ENCODE measurements around the gene MINDY1. TPM values are rescaled to one million over a fixed set of nuclear protein-coding genes. Genes with fewer than 3 reads are reported as not detected.
A peak's percentile ranks its signal among the peaks of the same experiment; 100 is the strongest.

The MINDY1 gene
- polyA plus RNA-seq, 3 donors = 38.4 to 41.3 (median 39.3) TPM

- no peak for DNase-seq (ENCODE audit: low read depth in 3 of 3, low spot score in 2 of 3)
Measured at GRCh38 chr1:151012684-151013471, 6.2 kb upstream of the MINDY1 start.

DNA sequence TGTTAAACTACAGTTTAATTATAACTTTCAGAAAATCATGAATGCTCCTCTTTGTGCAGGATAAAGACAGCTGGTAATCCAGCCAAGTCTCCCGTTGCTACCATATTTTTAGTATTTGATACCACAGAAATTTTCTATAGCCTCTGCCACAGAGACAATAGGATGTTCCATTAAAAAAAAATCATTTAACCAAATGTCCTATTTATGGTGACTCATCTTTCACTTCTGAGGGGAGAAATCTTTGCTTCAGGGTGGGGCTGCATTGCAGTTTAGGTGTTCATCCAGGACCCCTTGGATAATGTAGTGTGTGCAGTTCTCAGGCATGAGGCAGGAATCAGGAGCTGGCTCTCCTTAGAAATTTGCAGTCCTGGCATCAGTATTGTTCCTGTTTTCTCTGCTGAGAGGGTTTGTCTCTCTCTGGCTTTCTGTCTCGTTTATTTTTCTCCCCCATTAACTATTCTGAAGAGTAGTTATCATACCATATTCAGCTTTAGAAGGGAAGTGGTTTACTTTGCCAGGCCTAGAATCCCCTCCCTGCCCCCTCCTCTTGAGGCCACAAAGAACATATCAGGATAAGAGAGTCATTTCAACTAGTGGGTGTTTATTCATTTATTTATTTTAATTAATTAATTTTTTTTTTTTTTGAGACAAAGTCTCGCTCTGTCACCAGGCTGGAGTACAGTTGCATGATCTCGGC lies 4.6 kb upstream of the MINDY1 start:
- DNase-seq (ENCODE audit: low read depth in 3 of 3, low spot score in 2 of 3) = no peak

DNA sequence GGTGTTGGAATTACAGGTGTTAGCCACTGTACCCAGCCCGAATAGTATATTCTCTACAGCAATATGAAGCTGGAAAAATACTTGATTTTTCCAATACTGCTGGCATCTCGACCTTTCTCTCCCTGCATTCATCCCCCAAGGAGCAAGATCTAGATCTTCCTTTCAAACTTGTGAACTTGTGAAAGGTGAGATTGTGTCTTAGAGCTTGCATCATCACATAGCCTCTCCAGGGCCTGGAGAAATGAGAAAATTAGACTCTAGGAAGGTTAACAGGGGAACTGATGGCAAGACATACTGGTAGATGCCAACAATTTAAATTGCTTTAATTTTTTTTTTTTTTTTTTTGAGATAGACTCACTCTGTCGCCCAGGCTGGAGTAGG lies 3.6 kb upstream of the MINDY1 start:
- no peak for DNase-seq (ENCODE audit: low read depth in 3 of 3, low spot score in 2 of 3)

- DNase-seq (ENCODE audit: low read depth in 3 of 3, low spot score in 2 of 3) = no peak
Measured at GRCh38 chr1:151009674-151010345, 3.1 kb upstream of the MINDY1 start.

- no peak for DNase-seq (ENCODE audit: low read depth in 3 of 3, low spot score in 2 of 3)
Measured at GRCh38 chr1:151009206-151009587, 2.5 kb upstream of the MINDY1 start.

GRCh38 chr1:151008244-151009205 lies 1.8 kb upstream of the MINDY1 start, which contains the start of gene PRUNE1:
Gene PRUNE1 (plus strand): TSS chr1:151008449. CDS start chr1:151008633, 184 bp downstream.
- peak in 2 of 3 donors; percentile 93 for DNase-seq (ENCODE audit: low read depth in 3 of 3, low spot score in 2 of 3)

DNA sequence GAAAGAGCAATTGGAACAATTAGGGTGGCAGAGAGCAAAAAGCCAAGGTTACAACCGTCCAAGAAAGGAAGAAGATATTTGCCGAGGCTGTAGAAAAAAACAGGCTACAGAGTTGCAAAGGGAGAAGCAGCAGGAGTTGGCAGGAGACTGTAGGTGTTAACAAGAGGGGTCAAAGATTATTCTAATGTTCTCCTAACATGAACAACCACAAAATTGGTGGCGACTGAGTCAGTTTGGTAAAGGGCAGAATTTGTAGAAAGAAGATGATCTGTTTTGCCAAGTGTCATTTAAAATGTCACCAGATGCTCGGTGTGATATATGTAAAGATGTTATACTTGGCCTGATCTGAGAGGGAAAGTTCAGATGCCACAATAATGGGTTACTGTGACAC lies 1.1 kb upstream of the MINDY1 start:
- no peak for DNase-seq (ENCODE audit: low read depth in 3 of 3, low spot score in 2 of 3)

- no peak for DNase-seq (ENCODE audit: low read depth in 3 of 3, low spot score in 2 of 3)
Measured at GRCh38 chr1:151005729-151006319, 878 bp downstream of the MINDY1 start.

DNA sequence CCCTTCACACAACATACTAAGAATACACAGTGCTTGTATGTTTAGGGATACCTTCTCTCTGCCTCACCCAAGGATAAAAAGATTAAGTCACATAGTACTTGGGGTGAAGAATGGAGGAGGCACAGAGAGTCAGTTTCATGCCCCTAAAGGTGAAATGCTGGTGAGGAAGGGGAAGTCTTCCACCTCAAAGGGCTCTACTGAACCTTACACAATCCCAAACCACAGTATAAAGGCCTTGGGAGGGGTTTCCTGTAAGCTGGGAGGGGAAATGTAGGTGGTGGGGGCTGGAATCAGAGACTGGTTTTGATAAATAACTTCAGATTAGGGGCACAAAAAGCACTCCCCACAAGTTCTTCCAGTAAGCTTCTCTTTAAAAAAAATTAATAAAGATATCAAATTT lies 3.5 kb downstream of the MINDY1 start:
- no peak for DNase-seq (ENCODE audit: low read depth in 3 of 3, low spot score in 2 of 3)

- no peak for DNase-seq (ENCODE audit: low read depth in 3 of 3, low spot score in 2 of 3)
Measured at GRCh38 chr1:151002611-151003010, 4.1 kb downstream of the MINDY1 start.

DNA sequence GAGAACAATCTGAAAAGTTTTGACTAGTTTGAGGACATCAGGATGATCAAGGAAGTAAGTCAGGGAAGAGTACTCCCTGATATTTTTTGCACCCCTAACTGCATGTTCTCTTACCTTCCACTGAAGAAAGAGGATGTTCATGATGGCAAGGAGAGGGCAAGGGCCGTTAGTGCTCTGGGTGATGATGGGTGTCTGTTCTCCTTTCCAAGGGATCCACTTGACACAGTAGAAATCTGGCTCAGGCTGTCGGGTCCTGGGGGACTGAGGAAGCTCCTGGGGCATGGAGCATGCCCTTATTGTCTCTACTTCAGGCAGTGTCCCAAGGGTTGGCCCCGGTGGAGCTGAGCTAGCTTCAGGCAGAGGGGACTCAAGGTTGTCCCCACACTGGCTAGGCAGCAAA lies 4.7 kb downstream of the MINDY1 start:
- no peak for DNase-seq (ENCODE audit: low read depth in 3 of 3, low spot score in 2 of 3)

DNA sequence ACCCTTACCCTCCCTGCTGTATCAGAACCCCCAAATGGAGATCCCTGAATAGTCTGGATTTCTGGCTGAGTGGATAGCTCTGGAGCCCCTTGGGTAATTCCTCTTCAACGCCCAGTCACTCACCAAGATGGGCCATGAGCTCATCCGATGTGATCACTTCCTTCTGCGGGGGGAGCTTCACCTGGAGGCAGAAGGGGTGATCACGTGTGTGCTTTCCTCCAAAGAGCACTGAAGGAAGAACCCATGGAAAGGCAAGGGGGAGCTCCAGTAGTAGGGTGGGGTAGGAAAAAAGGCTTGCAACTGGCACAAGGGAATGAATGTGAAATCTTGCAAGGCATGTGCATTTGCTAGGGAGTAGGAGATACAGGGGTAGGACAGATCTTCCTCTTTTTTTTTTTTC lies 5.1 kb downstream of the MINDY1 start:
- no peak for DNase-seq (ENCODE audit: low read depth in 3 of 3, low spot score in 2 of 3)

DNA sequence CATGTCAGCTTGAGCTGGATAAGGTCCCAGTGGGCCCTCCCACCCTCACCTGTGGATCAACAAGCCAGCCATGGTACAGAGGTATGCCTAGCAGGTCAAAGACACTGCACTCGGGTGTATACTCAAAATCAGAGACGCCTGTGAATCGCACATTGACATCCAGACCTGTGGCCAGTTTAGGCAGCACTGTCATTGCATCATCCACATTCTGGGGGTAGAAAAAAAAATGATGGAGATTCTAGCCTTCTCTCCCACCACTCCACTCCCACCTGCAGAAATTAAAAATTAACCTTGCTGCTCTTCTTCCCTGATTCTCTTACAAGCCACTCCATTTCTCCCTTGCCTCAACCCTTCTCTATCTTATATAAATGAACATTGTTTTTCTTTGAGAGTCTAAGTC lies 6.3 kb downstream of the MINDY1 start:
- no peak for DNase-seq (ENCODE audit: low read depth in 3 of 3, low spot score in 2 of 3)

DNA sequence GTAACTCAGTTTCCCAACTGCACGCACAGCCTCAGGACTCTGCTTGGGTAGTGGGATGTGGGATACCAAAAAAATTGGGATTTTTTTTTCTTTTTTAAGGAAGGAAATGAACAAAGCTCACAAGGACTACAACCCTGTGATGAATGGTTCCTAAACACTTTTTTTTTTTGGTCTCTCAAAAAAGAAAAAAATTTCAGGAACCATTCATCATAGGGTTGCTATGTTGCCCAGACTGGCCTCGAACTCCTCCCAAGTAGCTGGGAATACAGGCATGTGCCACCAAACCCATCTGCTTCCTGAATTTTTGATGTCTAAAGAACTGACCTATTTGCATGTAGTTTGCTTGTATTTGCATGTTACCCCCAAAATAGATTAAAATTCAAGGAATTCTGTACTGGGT lies 6.8 kb downstream of the MINDY1 start:
- DNase-seq (ENCODE audit: low read depth in 3 of 3, low spot score in 2 of 3) = no peak

- no peak for DNase-seq (ENCODE audit: low read depth in 3 of 3, low spot score in 2 of 3)
Measured at GRCh38 chr1:150999051-150999674, 7.5 kb downstream of the MINDY1 start.

- no peak for DNase-seq (ENCODE audit: low read depth in 3 of 3, low spot score in 2 of 3)
Measured at GRCh38 chr1:150997949-150998348, 8.8 kb downstream of the MINDY1 start.

- DNase-seq (ENCODE audit: low read depth in 3 of 3, low spot score in 2 of 3) = no peak
Measured at GRCh38 chr1:150997126-150997872, 9.4 kb downstream of the MINDY1 start.

DNA sequence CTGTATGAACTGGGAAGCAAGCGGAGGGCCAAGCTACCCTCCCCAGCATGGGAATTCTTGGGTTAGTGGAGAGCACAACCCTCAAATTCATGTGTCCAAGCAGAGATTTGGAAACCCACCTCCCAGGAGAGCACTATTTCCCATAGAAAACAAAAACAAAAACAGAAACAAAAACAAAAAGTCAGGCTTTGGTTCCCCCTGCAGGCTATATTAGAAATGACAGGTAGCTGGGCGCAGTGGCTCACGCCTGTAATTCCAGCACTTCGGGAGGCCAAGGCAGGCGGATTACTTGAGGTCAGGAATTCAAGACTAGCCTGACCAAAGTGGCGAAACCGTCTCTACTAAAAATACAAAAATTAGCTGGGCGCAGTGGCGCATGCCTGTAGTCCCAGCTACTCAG lies 10.8 kb downstream of the MINDY1 start:
- no peak for DNase-seq (ENCODE audit: low read depth in 3 of 3, low spot score in 2 of 3)

DNA sequence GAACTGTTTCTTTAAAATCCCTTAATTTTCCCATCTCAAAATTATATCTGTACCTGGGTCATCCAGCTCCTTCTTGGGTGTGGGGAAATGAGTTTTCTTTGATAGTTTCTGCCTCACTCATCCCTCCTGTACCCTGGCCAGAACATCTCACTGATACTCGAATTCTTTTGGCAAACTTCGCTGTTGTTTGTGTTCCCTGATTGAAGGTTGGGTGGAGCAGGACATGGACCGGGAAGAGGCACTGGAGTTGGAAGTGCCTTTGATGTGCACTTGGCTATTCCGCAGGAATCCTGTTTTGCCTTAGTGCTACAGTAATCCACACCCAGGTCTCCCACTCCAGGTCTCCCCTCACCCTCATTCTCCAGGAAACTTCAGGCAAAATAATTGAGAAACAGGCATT lies 11.2 kb downstream of the MINDY1 start:
- no peak for DNase-seq (ENCODE audit: low read depth in 3 of 3, low spot score in 2 of 3)
